ENCODE results near the gene MACO1. TPM values are rescaled to one million over a fixed set of nuclear protein-coding genes. Genes with fewer than 3 reads are reported as not detected.
"Not testable (repeated sequence)": the region's sequence is repeated elsewhere in the genome, so short reads cannot be mapped to it uniquely, and the experiment has no call there.

The MACO1 gene
- total RNA-seq, 1 experiment from 2014 or later: 19.2 TPM

DNA sequence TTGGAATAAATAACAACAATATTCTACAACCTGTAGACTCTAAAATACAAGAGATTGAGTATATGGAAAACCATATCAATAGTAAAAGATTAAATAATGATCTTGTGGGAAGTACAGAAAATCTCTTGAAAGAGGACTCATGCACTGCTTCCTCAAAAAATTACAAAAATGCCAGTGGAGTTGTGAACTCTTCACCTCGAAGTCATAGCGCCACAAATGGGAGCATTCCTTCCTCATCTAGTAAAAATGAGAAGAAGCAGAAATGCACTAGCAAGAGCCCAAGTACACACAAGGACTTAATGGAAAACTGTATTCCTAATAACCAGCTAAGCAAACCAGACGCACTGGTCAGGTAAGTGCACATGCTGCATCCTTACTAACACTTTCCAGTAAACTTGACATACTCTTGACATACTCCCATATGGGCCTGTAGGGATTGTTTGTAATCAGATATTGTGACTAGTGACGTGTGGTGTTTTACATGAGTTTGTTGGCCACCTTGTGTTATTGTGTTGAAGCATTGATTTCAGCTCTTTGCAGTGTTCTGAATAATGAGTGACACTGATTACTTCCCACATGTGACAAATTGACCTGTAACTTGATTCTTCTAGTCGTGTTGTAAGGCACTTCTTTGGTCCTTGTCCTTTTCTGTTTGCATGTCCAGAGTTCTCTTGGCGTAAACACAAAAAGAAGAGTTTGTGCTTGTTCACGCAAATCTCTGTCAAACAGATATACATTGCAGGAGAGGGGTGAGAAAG, 28.0 kb downstream of the MACO1 start:
- no peak for DNase-seq (ENCODE audit: low read depth)

DNA sequence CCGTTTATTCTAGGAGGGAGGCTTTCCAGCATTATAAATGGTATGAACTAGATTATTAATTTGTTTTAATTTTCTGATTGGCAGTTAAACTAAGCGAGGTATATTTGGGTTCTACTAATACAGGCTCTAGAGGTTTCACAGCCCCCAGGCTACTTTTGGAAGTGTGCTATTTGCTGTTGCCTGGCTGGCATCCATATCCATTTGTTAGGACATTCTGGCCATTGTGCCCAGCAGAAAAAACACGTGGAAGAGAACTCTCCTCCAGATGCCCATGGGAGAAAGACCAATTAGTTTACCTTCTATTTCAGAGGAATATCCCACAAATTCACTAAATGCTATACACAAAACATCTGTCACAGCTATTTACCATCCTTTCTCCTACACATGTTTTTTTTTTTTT, 29.3 kb downstream of the MACO1 start:
- DNase-seq (ENCODE audit: low read depth): no peak

DNA sequence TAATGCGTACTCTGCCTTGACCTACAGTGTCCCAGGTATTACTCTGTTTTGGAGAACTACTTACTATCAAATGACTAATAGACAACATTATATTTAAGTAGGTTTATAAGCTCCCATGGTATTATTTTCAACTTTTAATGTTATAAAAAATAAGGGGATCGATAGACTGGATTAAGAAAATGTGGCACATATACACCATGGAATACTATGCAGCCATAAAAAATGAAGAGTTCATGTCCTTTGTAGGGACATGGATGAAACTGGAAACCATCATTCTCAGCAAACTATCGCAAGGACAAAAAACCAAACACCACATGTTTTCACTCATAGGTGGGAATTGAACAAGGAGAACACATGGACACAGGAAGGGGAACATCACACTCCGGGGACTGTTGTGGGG, 30.1 kb downstream of the MACO1 start:
- not testable (repeated sequence) for DNase-seq (ENCODE audit: low read depth)

DNA sequence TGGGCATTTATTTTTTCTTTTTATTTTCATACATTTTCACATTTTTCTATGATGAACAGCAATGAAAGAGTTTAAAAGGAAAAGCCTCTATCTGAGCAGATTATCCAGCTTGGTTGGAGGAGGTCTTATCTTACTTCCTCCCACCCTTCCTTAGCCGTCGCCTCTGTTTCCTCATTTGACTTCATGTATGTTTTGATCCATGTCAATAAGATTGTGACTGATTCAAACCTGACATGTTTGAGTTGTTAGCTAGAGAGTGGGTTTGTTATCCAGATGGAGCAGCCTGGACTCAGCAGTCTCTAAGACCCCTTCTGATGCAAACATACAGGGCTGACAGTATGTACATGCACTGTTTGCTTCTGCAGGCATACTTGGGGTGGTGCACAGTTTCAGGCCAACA, 31.2 kb downstream of the MACO1 start:
- DNase-seq (ENCODE audit: low read depth): no peak

DNA sequence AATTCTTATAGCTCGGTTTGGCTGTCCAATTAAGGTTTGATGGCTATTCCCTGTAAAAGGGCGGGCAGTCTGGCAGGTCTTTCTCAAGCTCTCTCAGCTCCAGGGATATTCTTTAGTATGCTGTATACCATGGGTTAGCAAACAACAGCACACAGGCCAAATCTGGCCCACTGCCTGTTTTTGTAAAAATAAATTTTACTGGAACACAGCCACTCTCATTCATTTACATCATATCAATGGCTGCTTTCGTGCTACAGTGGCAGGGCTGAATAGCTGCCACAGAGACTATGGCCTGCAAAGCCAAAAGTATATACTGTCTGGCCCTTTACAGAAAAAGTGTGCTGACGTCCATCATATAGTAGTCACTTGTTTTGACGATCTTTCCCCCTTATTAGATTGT, 32.0 kb downstream of the MACO1 start:
- DNase-seq (ENCODE audit: low read depth): no peak

DNA sequence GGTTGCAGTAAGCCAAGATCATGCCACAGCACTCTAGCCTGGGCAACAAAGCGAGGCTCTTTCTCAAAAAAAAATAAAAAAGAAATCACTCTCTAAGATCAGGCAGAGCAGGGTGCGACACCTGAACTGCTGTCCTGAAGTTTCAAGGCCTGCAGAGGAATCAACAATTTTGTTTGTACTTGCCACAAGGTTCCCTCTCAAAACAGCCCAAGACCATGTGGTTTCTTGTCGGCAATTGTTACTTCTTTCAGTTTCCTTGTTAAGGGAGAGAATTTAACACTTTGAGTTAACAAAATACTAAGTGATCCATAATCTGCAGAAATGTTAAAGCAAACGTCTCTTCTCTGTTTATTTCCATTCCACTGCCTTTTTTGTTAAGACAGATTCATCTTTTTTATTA, 36.5 kb downstream of the MACO1 start:
- no peak for DNase-seq (ENCODE audit: low read depth)

DNA sequence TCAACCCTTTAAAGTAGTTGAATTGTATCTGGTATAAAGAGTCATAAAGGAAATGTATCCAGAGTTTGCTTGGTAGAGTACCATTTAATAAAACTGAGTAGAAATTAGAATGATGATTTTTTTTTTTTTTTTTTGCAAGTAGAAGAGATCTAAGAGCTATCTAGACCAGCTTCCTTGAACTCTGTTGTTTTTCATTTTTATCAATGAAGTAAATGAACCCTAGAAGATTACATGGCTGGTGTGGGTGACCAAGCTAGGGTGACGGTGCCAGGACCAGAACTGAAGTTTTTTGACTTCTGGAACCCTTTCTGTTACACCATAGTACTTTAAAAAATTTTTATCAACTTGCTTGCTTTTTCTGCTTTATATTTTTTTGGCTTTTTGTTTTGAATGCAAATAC, 36.9 kb downstream of the MACO1 start:
- DNase-seq (ENCODE audit: low read depth): no peak

DNA sequence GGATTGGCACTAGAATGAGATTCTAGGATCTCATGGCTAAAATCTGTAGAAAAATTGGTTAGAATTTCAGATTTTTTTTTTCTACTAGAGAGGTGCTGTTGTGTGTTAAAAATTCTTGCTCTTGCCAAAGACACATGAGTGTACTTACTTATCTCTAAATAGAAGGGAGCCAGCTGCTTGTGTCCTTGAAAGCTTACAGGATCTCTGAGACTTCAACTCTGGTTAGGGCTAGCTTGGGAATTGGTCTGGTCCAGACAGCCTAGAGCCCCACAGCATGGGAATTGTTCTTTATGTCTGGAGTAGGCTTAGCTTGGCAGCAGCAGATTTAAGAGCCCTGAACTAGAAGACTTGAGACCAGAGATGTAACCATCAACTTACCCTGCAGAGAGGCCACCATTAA, 37.3 kb downstream of the MACO1 start:
- no peak for DNase-seq (ENCODE audit: low read depth)

DNA sequence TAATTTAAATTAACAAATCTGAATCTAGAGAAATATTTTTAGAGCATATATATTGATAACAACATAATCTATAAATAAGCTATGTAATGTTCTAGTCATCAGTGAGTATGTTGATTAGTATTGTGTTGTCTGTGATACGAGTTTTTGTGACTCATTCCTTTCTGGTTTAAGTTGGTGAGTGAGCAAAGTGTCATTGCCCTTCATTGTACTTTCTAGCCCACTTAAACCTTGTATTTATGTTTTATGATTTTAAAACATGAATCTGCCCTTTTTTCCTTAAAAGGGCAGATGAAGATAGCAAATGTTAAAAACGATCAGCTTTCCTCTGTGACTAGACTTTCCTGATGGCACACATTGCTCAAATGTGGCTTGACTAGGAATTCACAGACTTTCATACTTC, 38.5 kb downstream of the MACO1 start:
- peak; percentile 13 for DNase-seq (ENCODE audit: low read depth)

DNA sequence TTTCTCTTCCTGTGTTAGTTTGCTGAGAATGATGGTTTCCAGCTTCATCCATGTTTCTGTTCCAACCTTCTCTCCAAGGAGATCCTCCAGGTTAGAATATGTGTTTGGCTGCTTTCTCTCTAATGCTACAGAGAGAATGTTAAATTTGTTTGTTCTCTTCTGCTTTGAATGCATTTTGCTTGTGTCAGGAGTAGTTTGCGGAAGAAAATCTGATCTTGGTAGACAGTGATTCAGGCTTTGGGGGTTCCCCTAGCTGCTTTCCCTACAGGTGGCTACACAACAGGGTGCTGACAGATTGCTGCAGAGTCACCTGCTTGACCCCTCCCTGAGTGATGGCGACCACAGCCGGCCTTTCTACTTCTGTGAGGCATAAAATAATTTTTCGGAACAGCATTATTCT, 41.8 kb downstream of the MACO1 start:
- DNase-seq (ENCODE audit: low read depth): no peak

DNA sequence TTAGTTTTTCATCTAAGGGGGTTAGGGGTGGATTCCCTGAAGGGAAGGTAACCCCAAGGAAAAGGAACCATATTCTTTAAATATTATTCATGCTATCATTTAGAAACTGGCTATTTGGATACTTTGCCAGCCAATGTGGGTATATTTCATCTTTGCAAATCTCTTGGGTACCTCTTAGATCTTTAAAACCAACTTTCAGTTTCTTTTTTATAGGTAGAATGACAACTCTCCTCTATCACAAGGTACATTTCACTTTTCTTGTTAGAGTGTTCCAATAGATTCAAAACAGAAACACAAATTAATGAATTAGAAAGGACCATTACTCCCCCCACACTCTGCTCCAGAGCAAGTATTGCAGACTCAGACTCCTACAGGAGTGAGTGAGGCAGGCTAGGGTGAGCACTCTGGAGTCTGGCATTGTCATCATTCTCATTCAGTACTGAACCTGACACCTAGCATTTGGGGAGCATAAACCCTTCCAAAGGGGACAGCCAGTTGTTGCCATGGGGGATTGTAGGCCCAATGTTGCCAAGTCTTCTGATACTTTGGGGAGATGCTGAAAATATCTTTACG, 43.0 kb downstream of the MACO1 start:
- DNase-seq (ENCODE audit: low read depth): no peak

DNA sequence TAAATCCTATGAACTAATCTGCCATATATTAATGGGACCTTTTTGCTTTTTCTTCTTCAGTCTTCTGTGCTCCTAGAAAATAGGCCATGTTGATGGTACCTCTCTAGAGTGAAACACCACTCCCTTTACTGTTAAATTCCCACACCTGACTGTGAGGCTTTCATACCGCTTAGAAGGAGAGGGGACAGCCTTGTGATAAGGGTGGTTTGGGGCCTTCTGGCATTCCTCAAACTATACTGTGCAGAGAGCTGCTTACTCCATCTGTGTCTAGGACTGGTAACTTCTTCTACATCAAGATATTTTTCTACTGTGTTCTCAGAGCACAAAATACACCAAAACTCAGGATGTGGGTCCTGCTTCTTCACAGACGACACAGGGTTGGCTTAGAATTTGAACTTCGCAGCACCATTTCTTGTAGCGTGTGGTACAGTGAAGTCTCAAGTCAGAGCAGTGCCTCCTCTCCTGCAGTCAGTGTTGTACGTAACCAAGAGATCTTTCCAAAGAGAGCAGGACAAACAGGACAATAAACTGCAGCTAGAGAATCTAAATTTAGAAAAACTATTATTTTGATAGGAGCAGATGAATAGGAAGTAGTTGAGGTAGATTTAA, 43.8 kb downstream of the MACO1 start:
- no peak for DNase-seq (ENCODE audit: low read depth)

DNA sequence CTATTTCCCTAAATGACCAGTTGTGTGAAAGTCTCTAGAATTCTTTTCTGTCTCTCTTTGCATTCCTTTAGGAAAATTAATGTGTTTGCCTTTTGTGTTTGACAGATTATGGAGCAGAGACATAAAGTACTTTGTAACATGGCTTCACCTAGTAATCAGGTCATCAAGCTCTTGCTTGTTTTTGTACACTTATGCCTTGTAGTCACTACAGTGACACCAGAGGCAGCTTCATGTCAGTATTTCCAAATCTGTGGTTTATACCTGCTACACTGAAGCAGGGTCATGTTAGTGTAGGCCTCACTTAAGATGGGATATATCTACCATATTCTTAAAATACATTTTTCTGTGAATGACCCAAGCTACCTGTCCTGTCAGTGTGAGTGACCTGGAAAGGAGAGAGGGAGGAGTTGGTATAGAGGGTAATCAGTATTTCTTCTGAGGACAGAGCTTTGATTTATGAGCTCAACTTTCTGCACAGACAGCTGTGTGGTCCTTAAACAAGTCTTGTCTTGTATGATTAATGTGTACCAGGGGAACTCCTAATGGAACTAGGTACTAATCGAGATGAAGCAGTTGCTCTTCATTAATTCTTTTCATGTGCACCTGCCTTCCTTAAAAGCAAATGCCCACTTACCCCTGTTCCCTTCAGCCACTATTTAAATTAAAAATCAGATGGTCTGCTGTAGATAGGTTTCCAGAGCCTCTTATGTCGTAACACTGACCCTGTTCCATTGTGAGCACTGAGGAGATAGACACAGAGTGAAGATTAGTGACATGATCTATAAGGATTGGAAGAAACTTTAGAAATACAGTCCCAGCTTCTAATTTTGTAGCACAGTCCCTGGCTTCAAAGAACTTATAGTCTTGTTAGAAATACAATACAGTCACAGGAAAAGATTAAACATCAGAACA, 45.7 kb downstream of the MACO1 start:
- DNase-seq (ENCODE audit: low read depth): no peak

DNA sequence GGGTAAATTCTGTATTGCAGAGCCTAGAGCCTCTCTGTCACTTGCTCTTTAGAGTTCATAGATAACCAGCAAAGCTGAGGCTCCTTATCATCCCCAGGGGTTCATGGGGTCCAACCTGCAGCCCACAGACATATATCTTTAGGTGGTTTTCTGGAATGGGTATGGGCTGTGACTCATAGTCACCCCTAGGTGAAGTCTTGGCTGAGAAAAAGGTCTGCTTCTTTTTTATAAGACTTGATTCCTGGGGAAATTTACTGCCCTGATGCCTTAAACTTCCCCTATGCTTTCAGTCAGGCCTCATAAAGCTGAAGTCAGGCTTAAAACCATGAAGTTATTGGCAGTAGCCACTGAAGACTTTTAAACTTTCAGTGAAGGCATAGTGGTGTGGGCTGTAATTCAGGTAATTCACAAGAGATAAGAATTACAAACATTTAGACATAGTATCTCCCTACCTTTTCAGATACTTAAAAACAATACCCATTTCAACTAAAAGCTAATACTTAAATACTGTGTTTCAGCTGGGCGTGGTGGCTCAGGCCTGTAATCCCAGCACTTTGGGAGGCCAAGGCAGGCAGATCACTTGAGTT, 46.8 kb downstream of the MACO1 start:
- DNase-seq (ENCODE audit: low read depth): peak; percentile 5

DNA sequence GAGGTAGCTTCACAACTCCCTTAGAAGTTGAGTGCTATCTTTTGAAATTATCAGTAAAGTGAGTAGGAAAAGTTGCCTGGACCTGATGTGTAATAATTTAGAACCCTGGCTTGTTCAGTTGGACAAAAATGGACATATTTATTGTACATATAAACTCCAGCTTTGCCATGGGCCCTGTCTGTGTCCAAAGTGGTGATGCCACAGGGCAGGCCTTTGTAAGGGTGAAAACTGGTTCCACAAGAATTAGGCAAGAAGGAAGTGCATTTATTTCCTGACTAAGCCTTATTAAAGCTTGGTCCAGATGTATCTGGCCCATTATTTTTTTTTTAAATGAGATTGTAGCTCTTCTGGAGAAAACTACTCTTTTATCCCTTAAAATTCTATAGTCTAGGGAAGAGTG, 47.9 kb downstream of the MACO1 start:
- no peak for DNase-seq (ENCODE audit: low read depth)

DNA sequence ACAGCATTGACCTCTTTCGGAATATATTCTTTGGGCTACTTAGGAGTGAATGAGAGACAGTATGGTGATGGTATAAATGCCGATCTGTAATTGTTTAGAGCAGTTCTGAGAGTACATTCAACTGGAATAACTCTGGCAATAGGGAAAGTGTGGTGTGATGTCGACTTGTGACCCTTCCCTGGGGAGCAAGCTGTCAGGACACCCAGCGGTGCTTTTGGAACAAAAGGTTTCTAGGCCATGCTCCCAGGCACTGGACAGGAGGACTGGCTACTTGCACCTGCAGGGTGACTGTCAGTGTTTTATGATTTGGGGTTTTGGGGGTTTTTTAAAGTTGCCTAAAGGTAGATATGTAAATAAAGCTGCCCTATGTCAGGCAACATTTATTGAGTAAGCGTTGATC, 50.9 kb downstream of the MACO1 start:
- no peak for DNase-seq (ENCODE audit: low read depth)

DNA sequence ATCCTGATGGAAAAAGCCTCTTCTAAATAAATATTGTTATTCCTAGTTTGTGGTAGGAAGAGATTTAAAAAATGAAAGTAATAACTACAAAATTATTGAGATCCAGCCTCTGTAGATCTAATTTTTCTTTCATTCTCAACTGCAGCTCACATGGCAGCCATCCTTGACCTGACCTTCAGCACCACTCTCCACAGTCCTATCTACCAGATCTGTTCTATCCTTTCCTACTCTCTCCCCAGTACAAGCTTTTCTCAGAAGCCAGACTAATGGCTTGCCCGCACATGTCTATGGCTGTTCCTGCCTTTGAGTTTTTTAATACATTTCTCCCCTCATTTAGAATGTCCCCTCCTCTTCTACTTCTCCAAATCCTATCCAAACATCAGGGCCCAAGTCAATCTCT, 51.5 kb downstream of the MACO1 start:
- no peak for DNase-seq (ENCODE audit: low read depth)

DNA sequence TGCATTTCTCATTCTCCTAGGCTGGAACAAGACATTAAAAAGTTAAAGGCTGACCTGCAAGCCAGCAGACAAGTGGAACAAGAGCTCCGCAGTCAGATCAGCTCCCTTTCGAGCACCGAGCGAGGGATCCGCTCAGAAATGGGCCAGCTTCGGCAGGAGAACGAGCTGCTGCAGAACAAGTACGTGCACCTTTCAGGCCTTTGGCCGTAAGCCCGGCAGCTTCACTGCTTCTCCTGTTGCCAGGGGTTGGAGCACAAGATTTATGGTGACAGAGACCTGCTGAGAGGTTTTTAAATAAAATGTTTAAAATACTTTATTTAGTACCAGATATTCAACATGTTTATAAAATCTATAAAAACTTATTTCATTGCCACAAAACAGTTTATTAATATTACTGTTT, 53.4 kb downstream of the MACO1 start:
- no peak for DNase-seq (ENCODE audit: low read depth)

DNA sequence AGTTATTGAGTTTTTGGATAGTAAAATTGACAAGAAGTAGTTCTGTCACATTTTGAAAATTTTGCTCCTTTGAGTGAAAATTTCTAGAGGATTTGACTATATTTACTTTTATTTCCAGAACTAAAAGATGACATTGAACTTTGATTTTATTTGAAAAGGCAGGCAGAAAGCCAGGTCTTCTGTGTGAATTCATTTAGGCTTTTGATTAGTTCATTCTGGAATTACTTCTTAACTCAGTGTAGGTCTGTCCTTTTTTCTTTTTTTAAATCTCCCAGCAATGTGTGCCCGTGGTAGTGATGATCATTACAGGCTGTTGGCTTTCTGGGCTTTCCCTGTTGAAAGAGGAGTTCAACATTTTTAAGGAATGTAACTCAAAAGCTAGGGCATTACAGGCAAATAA, 53.8 kb downstream of the MACO1 start:
- DNase-seq (ENCODE audit: low read depth): no peak

DNA sequence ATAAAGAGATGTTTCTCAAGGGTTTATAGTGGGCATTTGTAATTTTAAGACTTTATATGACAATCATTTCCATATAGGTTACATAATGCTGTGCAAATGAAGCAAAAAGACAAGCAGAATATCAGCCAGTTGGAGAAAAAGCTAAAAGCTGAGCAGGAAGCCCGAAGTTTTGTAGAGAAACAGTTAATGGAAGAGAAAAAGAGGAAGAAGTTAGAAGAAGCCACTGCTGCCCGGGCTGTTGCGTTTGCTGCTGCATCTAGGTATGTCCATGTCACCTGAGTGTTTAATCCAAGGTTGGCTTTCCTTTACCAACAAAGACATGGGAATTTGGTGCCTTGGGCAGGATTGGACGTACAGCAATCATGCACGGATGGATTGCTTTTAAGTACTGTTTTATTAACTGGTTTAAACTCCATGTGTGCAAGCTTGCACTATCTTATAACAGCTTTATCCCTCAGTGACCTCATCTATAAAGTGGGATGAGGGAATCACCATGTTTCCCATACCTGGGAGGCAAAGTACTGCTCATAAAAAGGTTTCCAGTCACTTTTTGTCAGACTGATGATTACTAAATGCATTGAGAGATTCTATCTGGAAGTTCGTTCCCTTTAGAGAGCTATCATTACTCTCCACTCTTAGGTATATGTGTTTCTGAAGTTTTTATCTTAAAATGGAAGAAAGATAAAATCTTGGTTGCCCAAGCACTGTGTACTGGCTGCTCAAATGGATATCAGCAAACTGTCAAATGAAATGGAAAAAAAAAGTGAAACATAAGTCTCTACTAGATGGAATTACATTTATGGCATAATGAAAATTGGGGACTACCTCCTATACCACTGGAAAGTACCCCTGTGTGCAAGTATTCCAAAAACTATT, 55.1 kb downstream of the MACO1 start:
- DNase-seq (ENCODE audit: low read depth): no peak

DNA sequence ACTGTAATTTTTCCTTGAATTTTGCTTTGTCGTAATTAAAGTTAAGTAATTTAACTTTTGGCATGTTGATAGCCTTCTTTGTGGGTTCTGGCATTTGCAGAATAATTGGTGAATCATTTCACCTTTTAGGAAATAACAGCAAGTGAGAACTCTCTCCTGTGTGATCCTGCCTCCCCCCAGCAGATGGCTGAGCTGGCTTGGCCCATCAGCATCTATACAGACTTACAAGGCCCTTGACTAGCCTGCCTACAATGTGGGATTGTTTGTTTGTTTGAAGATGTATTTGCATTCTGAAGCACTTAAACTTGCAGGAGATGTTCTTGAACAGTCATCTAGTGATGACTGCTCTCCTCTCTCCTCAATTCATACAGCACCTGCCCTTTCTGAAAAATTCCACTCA, 55.9 kb downstream of the MACO1 start:
- DNase-seq (ENCODE audit: low read depth): peak; percentile 10
